Endometrium (tissue), 2 donors: Measurements from ENCODE around the gene C1orf174.
"Not testable (repeated sequence)": the region's sequence is repeated elsewhere in the genome, so short reads cannot be mapped to it uniquely, and the experiment has no call there.

ENCODE experiments used
- FAIRE-seq: peaks from 2 replicates; lab custom pipeline; 2012; peaks lifted over from hg19 to GRCh38; lab: Jason Lieb, UNC
- donor health status: control.
- donor health status: control.

Gene C1orf174

DNA sequence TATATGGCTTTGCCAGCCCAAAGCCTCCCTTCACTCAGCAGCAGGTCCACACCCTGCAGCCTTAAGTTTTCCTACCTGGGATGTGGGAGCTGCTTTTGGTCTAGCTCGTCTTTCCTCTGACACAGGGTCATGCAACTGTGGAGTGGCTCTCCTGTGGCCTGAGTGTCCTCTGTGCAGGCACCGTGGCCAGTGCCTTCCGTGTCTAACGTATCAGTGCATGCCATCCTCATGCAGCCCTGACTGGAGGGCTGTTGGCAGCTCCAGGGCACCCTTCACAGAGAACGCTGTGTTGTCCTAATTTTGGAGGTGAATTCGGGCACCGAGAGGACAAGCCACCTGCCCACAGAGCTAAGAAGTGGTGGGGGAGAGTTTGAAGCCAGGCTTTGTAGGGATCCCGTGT, 25.7 kb upstream of the C1orf174 start:
- no peak for FAIRE-seq

GRCh38 chr1:3925256-3925655, 25.2 kb upstream of the C1orf174 start:
- no peak for FAIRE-seq

- FAIRE-seq: no peak
Observed at GRCh38 chr1:3924825-3925220, 24.8 kb upstream of the C1orf174 start.

DNA sequence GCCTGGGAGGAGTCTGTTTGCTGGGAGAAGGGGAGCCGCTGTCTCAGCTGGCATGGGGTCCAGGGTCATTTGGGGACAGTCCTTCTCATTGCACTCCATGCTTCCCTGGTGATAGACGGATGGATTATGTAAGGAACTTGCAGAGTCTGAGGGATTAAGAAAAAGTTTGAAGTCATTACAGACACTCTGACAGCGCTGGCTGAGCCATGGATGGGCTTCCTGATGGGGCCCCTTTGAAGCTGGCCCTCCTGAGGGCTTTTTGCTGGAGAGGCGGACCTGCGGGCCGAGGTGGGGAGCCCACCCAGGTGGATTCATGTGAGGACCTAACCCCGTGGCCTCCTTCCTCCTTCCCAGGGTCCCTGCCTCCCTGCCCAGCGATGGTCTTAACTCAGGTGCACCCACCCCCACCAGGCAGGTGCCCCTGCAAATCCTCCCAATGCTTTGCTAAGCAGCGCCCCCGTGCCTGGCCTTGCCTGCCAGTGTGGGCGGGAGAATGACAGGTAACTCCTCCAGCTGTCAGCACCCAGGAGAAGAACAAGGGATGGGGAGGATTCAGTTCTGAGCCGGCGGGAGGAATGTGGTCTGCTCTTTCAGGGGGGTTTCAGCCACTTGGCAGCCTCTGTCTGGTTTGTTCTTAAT, 24.2 kb upstream of the C1orf174 start:
- FAIRE-seq: no peak

DNA sequence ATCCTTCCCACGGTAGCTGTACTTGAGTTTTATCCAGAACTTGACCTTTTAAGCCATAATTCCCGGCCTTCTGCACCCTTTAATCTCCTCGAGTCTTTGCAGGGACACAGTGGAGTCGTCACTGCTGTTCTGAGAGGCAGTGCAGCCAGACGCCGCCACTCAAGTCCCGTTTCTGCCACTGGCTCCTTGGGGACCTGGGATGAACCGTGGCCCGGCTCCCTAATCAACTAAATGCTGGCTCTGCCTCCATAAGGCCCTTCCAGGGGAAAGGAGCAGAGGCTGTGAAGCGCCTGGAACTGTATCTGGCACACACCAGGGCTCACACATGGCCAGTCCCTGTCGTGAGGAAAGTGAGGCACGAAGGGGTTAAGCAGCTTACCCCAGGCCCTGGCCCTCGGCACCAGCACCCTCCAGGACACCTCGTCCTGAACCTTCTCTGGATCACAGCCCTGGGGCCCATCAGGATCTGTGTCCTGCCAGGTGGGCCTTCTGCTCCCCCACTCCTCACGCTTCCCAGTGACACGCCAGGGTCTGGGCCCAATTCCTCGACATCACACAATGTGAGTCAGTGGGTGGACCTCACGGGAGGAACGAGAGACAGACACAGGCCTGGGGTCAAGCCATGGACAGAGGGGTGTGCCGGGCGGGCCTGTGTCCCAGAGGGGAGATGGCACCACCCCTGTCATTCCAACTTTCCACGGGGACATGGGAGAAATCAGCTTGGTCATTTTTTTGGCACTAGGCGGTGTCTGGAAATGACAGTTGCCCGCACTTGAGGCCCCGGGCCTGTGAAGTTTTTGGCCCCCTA, 23.5 kb upstream of the C1orf174 start:
- no peak for FAIRE-seq

DNA sequence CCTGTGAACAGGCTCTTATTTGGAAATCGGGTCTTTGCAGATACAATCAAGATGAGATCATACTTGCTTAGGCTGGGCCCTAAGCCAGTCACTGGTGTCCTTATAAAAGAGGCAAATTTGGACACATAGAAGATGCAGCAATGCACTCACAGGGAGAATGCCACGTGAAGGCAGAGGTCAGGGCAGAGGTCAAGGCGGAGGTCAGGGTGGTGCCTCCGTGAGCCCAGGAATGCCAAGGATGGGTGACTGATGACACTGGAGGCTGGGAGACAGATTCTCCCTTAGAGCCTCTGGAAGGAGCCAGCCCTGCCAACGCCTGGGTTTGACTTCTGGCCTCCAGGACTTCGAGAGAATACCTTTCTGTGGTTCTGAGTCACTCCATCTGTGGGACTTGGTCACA, 22.8 kb upstream of the C1orf174 start:
- no peak for FAIRE-seq

GRCh38 chr1:3922201-3922725, 22.2 kb upstream of the C1orf174 start:
- FAIRE-seq: no peak

DNA sequence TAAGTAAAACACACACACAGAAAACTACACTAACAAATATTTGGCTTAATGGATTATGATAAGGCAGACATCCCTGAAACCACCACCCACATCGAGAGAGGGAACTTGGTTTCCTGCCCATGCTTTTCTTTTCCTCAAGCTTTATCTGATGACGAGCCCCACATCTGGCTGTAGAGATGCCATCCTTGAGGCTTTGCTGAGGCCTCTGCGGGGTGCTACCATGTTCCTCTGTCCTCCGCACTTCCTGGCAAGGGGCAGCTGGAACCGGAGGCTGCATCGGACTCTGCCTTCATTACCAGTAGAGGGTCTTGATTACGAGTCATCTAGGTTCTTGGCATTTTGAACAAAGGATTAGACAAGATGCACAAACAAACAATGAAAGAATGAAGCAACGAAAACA, 21.7 kb upstream of the C1orf174 start:
- FAIRE-seq: no peak

- FAIRE-seq: no peak
Observed at GRCh38 chr1:3919706-3920105, 19.6 kb upstream of the C1orf174 start.

DNA sequence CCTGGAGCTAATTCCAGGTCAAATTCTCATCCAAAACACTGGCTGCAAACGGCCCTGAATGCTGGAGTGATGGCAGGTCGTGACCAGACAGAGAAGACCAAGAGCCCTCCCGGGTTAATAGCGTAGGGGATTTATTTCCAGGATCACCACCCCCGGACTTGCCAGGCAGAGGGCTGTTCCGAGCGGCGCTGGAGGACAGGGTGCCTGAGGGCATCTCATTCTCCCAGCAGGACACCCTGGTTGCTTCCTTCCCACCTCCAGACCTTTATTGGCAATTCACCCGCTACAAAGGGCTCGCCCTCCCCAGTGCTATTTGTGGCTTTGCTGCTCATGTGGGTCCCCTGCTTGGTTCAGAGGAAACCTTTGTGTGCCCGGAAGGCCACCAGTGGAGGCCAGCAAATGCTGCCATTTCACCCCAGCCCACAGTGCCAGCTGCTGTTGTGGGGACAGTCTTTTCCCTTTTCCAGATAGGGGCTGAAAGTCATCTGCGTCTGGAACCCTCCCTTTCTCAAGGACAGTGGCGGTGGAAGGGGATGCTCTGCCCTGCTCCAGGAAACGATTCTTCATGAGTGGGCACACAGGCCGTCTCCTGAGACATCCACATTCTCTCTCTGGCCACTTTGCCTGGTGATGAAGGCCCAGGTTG, 19.0 kb upstream of the C1orf174 start:
- FAIRE-seq: no peak

DNA sequence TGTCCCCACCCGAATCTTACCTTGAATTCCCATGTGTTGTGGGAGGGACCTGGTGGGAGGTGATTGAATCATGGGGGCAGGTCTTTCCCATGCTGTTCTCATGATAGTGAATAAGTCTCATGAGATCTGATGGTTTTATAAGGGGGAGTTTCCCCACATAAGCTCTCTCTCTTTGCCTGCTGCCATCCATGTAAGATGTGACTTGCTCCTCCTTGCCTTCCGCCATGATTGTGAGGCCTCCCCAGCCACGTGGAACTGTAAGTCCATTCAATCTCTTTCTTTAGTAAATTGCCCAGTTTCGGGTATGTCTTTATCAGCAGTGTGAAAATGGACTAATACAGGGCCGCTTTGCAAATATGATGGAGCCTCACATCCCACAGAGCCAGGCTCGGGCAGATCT, 18.3 kb upstream of the C1orf174 start:
- not testable (repeated sequence) for FAIRE-seq

DNA sequence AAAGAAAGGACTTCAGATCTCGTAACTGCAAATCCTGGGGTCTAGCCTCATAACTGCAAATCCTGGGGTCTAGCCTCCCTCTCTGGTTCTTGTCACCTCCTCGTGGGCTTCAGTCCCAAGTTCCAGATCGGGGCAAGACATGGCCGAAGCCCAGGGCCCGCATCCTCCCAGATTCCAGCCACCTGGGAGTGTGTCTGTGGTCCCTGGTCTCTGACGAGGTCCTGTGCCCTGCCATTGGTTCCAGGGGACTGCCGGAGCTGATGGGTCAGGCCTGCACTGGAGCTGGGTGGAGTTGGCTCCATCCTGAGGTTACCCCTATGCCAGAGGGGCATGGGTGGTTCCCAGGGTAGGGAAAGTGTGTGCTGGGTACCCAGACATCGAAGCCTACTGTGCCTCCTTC, 17.7 kb upstream of the C1orf174 start:
- FAIRE-seq: no peak

- FAIRE-seq: no peak
Observed at GRCh38 chr1:3915551-3916121, 15.6 kb upstream of the C1orf174 start.

DNA sequence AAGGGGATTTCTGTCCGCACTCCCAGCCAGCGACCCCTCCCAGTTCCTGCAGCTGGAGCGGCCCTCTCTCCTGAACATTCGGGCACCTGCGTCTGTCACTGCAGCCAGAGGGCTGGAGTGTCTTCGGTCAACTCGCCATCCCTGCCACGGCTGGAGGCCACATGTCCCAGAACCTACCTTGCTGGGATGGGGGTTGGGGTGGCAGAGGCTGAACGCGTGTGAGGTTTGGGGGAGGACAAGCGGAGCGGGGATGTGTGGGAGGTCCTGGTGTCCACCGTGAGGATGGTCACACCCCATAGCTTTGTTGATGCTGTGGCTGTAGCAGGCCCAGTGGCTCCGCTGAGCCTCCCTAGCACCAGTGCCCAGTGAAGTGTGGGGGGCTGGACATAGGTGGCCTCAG, 14.8 kb upstream of the C1orf174 start:
- FAIRE-seq: no peak

GRCh38 chr1:3914331-3914851, 14.3 kb upstream of the C1orf174 start:
- no peak for FAIRE-seq

DNA sequence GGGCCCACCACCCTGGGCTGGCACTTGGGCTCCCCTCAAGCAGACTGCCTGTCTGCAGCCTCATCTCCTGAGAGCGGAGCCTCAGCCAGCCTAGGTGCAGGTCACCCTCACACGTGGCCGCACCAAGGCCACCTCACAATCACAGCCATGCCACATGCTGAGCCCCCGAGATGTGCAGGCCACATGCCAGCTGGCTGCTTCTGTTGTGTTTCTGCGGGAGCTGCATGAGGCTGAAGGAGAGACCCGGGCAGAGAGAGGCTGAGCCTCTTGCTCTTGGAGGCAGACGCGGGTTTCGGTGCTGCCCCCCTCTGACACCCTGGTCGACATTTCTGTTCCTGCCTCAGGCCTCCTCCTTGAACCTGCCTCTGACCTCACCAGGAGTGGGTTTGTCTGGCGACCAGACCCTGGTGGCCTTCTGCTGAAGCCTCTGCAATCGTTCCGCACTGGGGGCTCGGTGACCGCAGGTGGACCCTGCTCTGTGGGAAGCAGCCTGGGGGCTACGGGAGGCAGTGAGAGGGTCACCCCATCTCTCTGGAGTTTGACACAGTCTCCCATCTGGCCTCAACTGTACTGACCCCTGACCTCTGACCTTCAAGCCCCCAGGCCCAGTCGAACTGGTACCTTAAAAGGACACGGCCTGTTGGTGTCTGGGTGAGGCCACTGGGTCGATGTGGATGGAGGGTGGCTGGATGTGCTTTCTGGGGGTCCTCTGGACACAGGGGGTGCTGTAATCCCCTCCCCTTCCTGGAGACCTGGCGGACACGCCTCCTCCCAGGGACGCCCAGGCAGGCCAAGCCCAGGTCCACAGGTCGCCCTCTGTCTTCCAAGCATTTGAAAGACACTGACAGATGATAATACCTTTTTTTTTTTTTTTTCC, 13.0 kb upstream of the C1orf174 start:
- FAIRE-seq: no peak

DNA sequence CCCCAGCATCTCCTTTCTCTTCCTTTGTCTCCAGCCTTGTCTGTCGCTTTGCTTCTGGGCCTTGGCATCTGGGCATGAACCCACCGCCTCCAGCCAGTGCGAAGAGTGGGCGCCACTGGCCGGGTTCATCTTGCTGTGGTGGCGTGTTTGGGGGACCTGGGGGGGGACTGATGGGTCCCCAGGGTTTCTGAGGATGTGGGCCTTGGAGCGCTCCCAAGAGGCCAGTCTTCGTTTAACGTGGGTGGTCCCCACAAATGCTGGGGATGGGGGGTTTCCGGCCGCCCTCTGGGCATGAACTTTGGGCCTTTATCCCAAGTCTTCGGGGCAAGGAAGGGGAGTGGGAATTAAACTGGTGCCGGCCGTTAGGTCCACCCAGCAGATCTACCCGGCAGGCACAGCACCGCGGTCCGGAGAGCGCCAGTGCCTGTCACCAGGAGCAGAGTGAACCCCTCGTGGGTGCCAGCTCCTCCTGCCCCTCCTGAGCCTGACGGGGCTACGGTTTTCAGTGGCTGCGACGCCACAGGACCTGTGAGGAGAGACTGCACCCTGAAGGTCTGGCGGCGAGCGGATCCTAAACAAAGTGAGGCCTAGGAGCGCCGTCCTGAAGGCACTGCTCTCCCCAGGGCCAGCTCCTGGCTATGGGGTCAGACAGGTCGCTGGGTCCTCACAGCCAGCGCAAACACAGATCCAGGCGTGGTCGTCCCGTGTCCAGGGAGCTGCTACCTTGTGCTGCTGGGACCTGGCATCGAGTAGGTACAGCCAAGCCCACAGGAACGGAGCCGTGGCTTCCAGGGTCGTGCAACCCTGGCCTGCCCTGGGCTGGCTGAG, 12.1 kb upstream of the C1orf174 start:
- FAIRE-seq: no peak

DNA sequence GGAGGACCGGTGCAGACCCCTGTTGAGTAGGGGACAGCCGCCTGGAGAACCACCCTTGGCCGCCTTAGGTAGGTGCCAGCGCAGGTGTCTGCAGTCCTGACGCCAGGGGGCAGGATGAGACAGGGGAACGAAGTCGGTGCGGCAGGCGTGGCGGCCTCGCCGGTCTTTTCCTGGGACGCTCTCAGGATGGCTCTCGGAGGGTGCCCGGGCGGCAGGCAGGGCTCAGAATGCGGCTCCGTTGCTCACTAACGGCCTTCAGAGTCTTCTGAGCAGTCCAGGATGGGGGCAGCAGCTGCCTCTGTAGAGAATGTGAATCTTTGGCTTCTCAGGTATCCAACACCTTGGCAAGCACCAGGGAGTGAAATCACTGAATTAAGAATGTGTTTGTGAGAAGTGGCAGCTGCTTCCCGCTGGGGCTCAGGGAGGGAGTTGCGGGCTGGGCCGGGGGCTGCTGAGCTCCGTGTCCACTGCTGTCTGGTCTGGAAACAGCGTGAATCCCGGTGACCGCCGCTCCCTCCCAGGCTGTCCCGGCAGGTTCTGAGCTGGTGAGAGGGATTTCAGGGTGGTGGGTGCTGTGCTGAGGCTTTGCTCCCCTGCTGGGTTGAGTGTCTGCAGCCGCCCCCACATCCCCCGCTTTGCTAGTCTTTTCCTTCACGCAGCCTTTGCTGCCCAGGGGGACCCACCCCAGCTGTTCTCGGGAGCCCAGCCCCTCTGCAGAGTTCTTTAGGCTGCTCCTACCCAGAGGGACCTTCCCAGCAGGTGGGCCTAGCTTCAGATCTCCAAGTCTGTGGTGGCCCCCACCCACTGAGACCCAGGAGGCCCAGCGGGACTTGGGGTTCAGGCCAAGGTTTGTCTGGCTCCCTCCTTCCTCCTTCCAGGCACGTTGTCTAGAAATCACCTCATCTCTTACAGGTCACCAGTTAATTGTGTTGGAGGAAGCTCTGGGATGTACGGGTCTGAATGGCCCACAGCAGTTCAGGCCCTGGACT, 11.1 kb upstream of the C1orf174 start:
- FAIRE-seq: no peak

- no peak for FAIRE-seq
Observed at GRCh38 chr1:3910049-3910731, 10.1 kb upstream of the C1orf174 start.
